ENCODE measurements around the gene FZD7.

Gene FZD7

DNA sequence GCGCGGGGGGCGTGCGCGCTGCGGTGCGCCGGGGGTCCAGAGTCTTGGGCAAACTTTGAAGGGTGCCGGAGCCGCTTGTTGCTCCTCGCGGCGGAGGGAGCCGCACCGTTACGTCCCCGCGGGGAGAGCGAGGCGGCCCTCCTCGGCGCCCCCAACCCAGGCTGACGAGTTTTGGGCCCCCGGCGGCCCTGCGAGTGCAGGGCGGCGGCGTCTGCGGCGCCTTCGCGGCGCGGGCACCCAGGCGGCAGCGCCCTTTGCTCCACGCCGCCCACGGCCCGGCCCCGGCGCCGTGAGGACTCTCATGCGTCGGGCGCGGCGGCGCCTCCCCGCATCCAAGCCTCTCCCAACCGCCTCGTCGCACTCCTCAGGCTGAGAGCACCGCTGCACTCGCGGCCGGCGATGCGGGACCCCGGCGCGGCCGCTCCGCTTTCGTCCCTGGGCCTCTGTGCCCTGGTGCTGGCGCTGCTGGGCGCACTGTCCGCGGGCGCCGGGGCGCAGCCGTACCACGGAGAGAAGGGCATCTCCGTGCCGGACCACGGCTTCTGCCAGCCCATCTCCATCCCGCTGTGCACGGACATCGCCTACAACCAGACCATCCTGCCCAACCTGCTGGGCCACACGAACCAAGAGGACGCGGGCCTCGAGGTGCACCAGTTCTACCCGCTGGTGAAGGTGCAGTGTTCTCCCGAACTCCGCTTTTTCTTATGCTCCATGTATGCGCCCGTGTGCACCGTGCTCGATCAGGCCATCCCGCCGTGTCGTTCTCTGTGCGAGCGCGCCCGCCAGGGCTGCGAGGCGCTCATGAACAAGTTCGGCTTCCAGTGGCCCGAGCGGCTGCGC lies 814 bp downstream of the FZD7 start:
- no peaks in the 10 kb centered on the region for H3K36me3 ChIP-seq (ENCODE audit: control insufficient read depth in 1 of 2, insufficient read depth in 2 of 2, low read length in 2 of 2)
- H4K8ac ChIP-seq (ENCODE audit: low read depth, low read length): peak overlapping the region; percentile 71
- peak overlapping the region; percentile 76 for H3K4me3 ChIP-seq (ENCODE audit: low read depth, low read length)
- H3K18ac ChIP-seq (ENCODE audit: low read length): peak overlapping the region; percentile 91
- peak; percentile 22 to 60 for DNase-seq
- peak overlapping the region; percentile 85 for H2BK12ac ChIP-seq (ENCODE audit: low read length)
- H3K4me2 ChIP-seq (ENCODE audit: low read length): peak overlapping the region; percentile 99
- no peak overlapping the region for H3K9ac ChIP-seq (ENCODE audit: low read length)
- H3K4ac ChIP-seq (ENCODE audit: low read depth, low read length): no peak overlapping the region
- no peak overlapping the region for H2AK5ac ChIP-seq (ENCODE audit: low read length)
- peaks cover 14% of the 10 kb centered on the region for H3K79me1 ChIP-seq (ENCODE audit: low read length)
- H2AFZ ChIP-seq (ENCODE audit: insufficient read depth, low read length, poor library complexity): peak overlapping the region; percentile 84
- no peak overlapping the region for H2BK5ac ChIP-seq (ENCODE audit: low read depth, low read length, poor library complexity)
- peak overlapping the region; percentile 85 for H3K14ac ChIP-seq (ENCODE audit: low read length)
- H2BK120ac ChIP-seq (ENCODE audit: insufficient read depth, low read length, poor library complexity): no peak overlapping the region
- peaks cover 11% of the 10 kb centered on the region for H3K9me3 ChIP-seq (ENCODE audit: insufficient read depth, low read depth, low read length)
- H3K27ac ChIP-seq (ENCODE audit: low read depth, low read length): peak overlapping the region; percentile 31
- H3K27me3 ChIP-seq (ENCODE audit: insufficient read depth, low read length): peaks cover 28% of the 10 kb centered on the region
- no peak overlapping the region for H3K23ac ChIP-seq (ENCODE audit: low read length)
- peaks cover 9% of the 10 kb centered on the region for H3K79me2 ChIP-seq (ENCODE audit: control insufficient read depth, insufficient read depth, low read length, poor library complexity)
- peak overlapping the region; percentile 23 for H4K91ac ChIP-seq (ENCODE audit: low read depth, low read length)
- no CpG with 5 or more reads among the region's 105 CpGs for WGBS (ENCODE audit: extremely low coverage, insufficient coverage, insufficient read length)
- H3K4me1 ChIP-seq (ENCODE audit: control insufficient read depth in 1 of 2, insufficient read depth in 2 of 2, low read length in 2 of 2): peaks cover 15 to 24% of the 10 kb centered on the region in 2 experiments
- H4K12ac ChIP-seq (ENCODE audit: low read depth, low read length): no peak overlapping the region

DNA sequence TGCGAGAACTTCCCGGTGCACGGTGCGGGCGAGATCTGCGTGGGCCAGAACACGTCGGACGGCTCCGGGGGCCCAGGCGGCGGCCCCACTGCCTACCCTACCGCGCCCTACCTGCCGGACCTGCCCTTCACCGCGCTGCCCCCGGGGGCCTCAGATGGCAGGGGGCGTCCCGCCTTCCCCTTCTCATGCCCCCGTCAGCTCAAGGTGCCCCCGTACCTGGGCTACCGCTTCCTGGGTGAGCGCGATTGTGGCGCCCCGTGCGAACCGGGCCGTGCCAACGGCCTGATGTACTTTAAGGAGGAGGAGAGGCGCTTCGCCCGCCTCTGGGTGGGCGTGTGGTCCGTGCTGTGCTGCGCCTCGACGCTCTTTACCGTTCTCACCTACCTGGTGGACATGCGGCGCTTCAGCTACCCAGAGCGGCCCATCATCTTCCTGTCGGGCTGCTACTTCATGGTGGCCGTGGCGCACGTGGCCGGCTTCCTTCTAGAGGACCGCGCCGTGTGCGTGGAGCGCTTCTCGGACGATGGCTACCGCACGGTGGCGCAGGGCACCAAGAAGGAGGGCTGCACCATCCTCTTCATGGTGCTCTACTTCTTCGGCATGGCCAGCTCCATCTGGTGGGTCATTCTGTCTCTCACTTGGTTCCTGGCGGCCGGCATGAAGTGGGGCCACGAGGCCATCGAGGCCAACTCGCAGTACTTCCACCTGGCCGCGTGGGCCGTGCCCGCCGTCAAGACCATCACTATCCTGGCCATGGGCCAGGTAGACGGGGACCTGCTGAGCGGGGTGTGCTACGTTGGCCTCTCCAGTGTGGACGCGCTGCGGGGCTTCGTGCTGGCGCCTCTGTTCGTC lies 1.7 kb downstream of the FZD7 start:
- no peak overlapping the region for H2BK12ac ChIP-seq (ENCODE audit: low read length)
- no peak overlapping the region for H4K12ac ChIP-seq (ENCODE audit: low read depth, low read length)
- no peak overlapping the region for H3K27ac ChIP-seq (ENCODE audit: low read depth, low read length)
- H3K36me3 ChIP-seq (ENCODE audit: control insufficient read depth in 1 of 2, insufficient read depth in 2 of 2, low read length in 2 of 2): no peaks in the 10 kb centered on the region
- peaks cover 15 to 24% of the 10 kb centered on the region in 2 experiments for H3K4me1 ChIP-seq (ENCODE audit: control insufficient read depth in 1 of 2, insufficient read depth in 2 of 2, low read length in 2 of 2)
- no peak overlapping the region for H3K18ac ChIP-seq (ENCODE audit: low read length)
- H3K9me3 ChIP-seq (ENCODE audit: insufficient read depth, low read depth, low read length): peaks cover 11% of the 10 kb centered on the region
- DNase-seq: peak in 1 of 2 donors; percentile 10
- no peak overlapping the region for H3K4ac ChIP-seq (ENCODE audit: low read depth, low read length)
- H2AFZ ChIP-seq (ENCODE audit: insufficient read depth, low read length, poor library complexity): peak overlapping the region; percentile 11
- H2BK120ac ChIP-seq (ENCODE audit: insufficient read depth, low read length, poor library complexity): no peak overlapping the region
- H4K8ac ChIP-seq (ENCODE audit: low read depth, low read length): no peak overlapping the region
- no peak overlapping the region for H4K91ac ChIP-seq (ENCODE audit: low read depth, low read length)
- H2BK5ac ChIP-seq (ENCODE audit: low read depth, low read length, poor library complexity): no peak overlapping the region
- no peak overlapping the region for H3K14ac ChIP-seq (ENCODE audit: low read length)
- H3K79me2 ChIP-seq (ENCODE audit: control insufficient read depth, insufficient read depth, low read length, poor library complexity): peaks cover 9% of the 10 kb centered on the region
- H2AK5ac ChIP-seq (ENCODE audit: low read length): no peak overlapping the region
- no CpG with 5 or more reads among the region's 78 CpGs for WGBS (ENCODE audit: extremely low coverage, insufficient coverage, insufficient read length)
- peaks cover 14% of the 10 kb centered on the region for H3K79me1 ChIP-seq (ENCODE audit: low read length)
- no peak overlapping the region for H3K9ac ChIP-seq (ENCODE audit: low read length)
- H3K4me2 ChIP-seq (ENCODE audit: low read length): peak overlapping the region; percentile 99
- peak overlapping the region; percentile 76 for H3K4me3 ChIP-seq (ENCODE audit: low read depth, low read length)
- peaks cover 28% of the 10 kb centered on the region for H3K27me3 ChIP-seq (ENCODE audit: insufficient read depth, low read length)
- H3K23ac ChIP-seq (ENCODE audit: low read length): no peak overlapping the region

DNA sequence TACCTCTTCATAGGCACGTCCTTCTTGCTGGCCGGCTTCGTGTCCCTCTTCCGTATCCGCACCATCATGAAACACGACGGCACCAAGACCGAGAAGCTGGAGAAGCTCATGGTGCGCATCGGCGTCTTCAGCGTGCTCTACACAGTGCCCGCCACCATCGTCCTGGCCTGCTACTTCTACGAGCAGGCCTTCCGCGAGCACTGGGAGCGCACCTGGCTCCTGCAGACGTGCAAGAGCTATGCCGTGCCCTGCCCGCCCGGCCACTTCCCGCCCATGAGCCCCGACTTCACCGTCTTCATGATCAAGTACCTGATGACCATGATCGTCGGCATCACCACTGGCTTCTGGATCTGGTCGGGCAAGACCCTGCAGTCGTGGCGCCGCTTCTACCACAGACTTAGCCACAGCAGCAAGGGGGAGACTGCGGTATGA lies 2.3 kb downstream of the FZD7 start:
- H3K79me1 ChIP-seq (ENCODE audit: low read length): peaks cover 14% of the 10 kb centered on the region
- H3K4me3 ChIP-seq (ENCODE audit: low read depth, low read length): peak overlapping the region; percentile 2
- DNase-seq: no peak
- peaks cover 25% of the 10 kb centered on the region for H3K27me3 ChIP-seq (ENCODE audit: insufficient read depth, low read length)
- no peak overlapping the region for H4K8ac ChIP-seq (ENCODE audit: low read depth, low read length)
- H3K14ac ChIP-seq (ENCODE audit: low read length): no peak overlapping the region
- H2BK5ac ChIP-seq (ENCODE audit: low read depth, low read length, poor library complexity): no peak overlapping the region
- peak overlapping the region; percentile 18 for H3K4me2 ChIP-seq (ENCODE audit: low read length)
- no peak overlapping the region for H2BK12ac ChIP-seq (ENCODE audit: low read length)
- no peak overlapping the region for H2BK120ac ChIP-seq (ENCODE audit: insufficient read depth, low read length, poor library complexity)
- no peak overlapping the region for H3K27ac ChIP-seq (ENCODE audit: low read depth, low read length)
- no peaks in the 10 kb centered on the region for H3K36me3 ChIP-seq (ENCODE audit: control insufficient read depth in 1 of 2, insufficient read depth in 2 of 2, low read length in 2 of 2)
- no peak overlapping the region for H2AFZ ChIP-seq (ENCODE audit: insufficient read depth, low read length, poor library complexity)
- WGBS (ENCODE audit: extremely low coverage, insufficient coverage, insufficient read length): no CpG with 5 or more reads among the region's 32 CpGs
- H3K9ac ChIP-seq (ENCODE audit: low read length): no peak overlapping the region
- no peak overlapping the region for H2AK5ac ChIP-seq (ENCODE audit: low read length)
- H4K12ac ChIP-seq (ENCODE audit: low read depth, low read length): no peak overlapping the region
- H3K9me3 ChIP-seq (ENCODE audit: insufficient read depth, low read depth, low read length): peaks cover 11% of the 10 kb centered on the region
- H3K4ac ChIP-seq (ENCODE audit: low read depth, low read length): no peak overlapping the region
- no peak overlapping the region for H4K91ac ChIP-seq (ENCODE audit: low read depth, low read length)
- no peak overlapping the region for H3K18ac ChIP-seq (ENCODE audit: low read length)
- H3K23ac ChIP-seq (ENCODE audit: low read length): no peak overlapping the region
- peaks cover 15 to 24% of the 10 kb centered on the region in 2 experiments for H3K4me1 ChIP-seq (ENCODE audit: control insufficient read depth in 1 of 2, insufficient read depth in 2 of 2, low read length in 2 of 2)
- peaks cover 9% of the 10 kb centered on the region for H3K79me2 ChIP-seq (ENCODE audit: control insufficient read depth, insufficient read depth, low read length, poor library complexity)

DNA sequence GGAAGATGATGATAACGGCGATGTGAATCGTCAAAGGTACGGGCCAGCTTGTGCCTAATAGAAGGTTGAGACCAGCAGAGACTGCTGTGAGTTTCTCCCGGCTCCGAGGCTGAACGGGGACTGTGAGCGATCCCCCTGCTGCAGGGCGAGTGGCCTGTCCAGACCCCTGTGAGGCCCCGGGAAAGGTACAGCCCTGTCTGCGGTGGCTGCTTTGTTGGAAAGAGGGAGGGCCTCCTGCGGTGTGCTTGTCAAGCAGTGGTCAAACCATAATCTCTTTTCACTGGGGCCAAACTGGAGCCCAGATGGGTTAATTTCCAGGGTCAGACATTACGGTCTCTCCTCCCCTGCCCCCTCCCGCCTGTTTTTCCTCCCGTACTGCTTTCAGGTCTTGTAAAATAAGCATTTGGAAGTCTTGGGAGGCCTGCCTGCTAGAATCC lies 3.0 kb downstream of the FZD7 start:
- H2BK12ac ChIP-seq (ENCODE audit: low read length): no peak overlapping the region
- H4K91ac ChIP-seq (ENCODE audit: low read depth, low read length): no peak overlapping the region
- H3K27ac ChIP-seq (ENCODE audit: low read depth, low read length): no peak overlapping the region
- no peak overlapping the region for H2BK120ac ChIP-seq (ENCODE audit: insufficient read depth, low read length, poor library complexity)
- H3K79me1 ChIP-seq (ENCODE audit: low read length): peaks cover 14% of the 10 kb centered on the region
- no peak overlapping the region for H4K12ac ChIP-seq (ENCODE audit: low read depth, low read length)
- no peaks in the 10 kb centered on the region for H3K36me3 ChIP-seq (ENCODE audit: control insufficient read depth in 1 of 2, insufficient read depth in 2 of 2, low read length in 2 of 2)
- H2AK5ac ChIP-seq (ENCODE audit: low read length): no peak overlapping the region
- H3K18ac ChIP-seq (ENCODE audit: low read length): no peak overlapping the region
- WGBS (ENCODE audit: extremely low coverage, insufficient coverage, insufficient read length): no CpG with 5 or more reads among the region's 15 CpGs
- no peak overlapping the region for H3K4me3 ChIP-seq (ENCODE audit: low read depth, low read length)
- DNase-seq: no peak
- H2BK5ac ChIP-seq (ENCODE audit: low read depth, low read length, poor library complexity): no peak overlapping the region
- H3K4me1 ChIP-seq (ENCODE audit: control insufficient read depth in 1 of 2, insufficient read depth in 2 of 2, low read length in 2 of 2): peaks cover 15 to 24% of the 10 kb centered on the region in 2 experiments
- no peak overlapping the region for H3K14ac ChIP-seq (ENCODE audit: low read length)
- H3K79me2 ChIP-seq (ENCODE audit: control insufficient read depth, insufficient read depth, low read length, poor library complexity): peaks cover 9% of the 10 kb centered on the region
- H4K8ac ChIP-seq (ENCODE audit: low read depth, low read length): no peak overlapping the region
- H3K23ac ChIP-seq (ENCODE audit: low read length): no peak overlapping the region
- no peak overlapping the region for H3K4ac ChIP-seq (ENCODE audit: low read depth, low read length)
- peaks cover 25% of the 10 kb centered on the region for H3K27me3 ChIP-seq (ENCODE audit: insufficient read depth, low read length)
- peaks cover 11% of the 10 kb centered on the region for H3K9me3 ChIP-seq (ENCODE audit: insufficient read depth, low read depth, low read length)
- peak overlapping the region; percentile 48 for H3K4me2 ChIP-seq (ENCODE audit: low read length)
- H3K9ac ChIP-seq (ENCODE audit: low read length): no peak overlapping the region
- no peak overlapping the region for H2AFZ ChIP-seq (ENCODE audit: insufficient read depth, low read length, poor library complexity)
